Breast epithelium (tissue), 3 donors: Measurements from ENCODE around the gene KCNIP3.

ENCODE experiments used
- POLR2A ChIP-seq: fragments of 450-650 bp; IDR thresholded peaks from one replicate; pipeline ENCODE4 v1.6.1; 2016; ENCODE audit warnings: antibody characterized with exemption, mild to moderate bottlenecking, moderate library complexity
- POLR2AphosphoS5 ChIP-seq, 3 donors: sonication (generic); formaldehyde crosslinking; IDR thresholded peaks; one replicate each; pipeline ENCODE4 v1.6.1; 2017; ENCODE audit warnings: antibody characterized with exemption in 3 of 3
- TF ChIP-seq, protein P1 (sequence below), 3 donors: fragments of 450-650 bp; IDR thresholded peaks; one replicate each; pipeline ENCODE4 v1.5.1; 2016 to 2017; ENCODE audit warnings: antibody characterized with exemption in 3 of 3, mild to moderate bottlenecking in 3 of 3, moderate library complexity in 3 of 3

DNA sequence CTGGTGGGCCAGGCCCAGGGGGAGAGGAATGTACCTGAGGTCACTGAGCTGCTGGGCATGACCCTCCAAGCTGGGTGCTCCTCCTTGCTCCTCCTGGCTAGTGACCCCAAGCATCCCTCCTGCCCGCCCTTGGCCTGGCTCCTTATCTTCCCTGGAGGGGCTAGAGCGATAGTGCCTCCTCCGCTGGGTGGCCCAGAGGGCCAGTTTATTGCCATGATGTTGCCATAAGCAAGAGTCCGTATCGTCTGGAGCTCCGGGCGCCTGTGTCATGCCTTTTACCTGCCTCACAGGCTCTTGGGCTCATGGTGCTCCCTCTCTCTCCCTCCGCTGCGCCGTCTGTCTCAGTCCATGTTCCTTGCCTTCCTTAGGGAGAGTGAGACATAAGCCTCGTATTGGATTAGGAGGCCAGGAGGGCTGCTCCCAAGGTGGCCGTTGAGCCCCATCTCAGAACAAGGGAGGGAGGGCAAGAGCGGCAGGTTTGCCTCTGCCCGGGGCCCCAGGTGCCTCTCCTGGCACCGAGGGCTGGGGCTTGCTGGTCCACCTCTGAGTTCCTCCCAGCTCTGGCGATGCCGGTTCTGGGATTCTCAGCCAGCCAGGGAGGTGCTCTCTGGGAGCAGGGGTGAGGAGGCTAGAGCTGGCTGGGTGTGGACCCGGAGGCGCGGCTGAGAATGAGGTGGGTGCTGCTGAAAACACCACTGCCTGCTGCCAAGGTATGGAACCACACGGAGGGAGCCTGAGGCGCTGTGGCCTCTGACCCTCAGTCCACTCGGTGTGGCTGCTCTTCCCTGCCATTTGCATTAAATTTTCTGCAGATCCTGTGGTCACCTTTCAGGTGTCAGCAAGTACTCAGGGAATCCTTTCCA is 22.6 kb downstream of the KCNIP3 start:
- TF ChIP-seq POLR2AphosphoS5 (IDR thresholded peaks at IDR 0.05) (no peak), POLR2A (no peak)
- TF ChIP-seq, protein P1, sequence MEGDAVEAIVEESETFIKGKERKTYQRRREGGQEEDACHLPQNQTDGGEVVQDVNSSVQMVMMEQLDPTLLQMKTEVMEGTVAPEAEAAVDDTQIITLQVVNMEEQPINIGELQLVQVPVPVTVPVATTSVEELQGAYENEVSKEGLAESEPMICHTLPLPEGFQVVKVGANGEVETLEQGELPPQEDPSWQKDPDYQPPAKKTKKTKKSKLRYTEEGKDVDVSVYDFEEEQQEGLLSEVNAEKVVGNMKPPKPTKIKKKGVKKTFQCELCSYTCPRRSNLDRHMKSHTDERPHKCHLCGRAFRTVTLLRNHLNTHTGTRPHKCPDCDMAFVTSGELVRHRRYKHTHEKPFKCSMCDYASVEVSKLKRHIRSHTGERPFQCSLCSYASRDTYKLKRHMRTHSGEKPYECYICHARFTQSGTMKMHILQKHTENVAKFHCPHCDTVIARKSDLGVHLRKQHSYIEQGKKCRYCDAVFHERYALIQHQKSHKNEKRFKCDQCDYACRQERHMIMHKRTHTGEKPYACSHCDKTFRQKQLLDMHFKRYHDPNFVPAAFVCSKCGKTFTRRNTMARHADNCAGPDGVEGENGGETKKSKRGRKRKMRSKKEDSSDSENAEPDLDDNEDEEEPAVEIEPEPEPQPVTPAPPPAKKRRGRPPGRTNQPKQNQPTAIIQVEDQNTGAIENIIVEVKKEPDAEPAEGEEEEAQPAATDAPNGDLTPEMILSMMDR (IDR thresholded peaks at IDR 0.05) = no peak
